Measurements from ENCODE around the gene PARD3B.

- TF ChIP-seq, protein P1, sequence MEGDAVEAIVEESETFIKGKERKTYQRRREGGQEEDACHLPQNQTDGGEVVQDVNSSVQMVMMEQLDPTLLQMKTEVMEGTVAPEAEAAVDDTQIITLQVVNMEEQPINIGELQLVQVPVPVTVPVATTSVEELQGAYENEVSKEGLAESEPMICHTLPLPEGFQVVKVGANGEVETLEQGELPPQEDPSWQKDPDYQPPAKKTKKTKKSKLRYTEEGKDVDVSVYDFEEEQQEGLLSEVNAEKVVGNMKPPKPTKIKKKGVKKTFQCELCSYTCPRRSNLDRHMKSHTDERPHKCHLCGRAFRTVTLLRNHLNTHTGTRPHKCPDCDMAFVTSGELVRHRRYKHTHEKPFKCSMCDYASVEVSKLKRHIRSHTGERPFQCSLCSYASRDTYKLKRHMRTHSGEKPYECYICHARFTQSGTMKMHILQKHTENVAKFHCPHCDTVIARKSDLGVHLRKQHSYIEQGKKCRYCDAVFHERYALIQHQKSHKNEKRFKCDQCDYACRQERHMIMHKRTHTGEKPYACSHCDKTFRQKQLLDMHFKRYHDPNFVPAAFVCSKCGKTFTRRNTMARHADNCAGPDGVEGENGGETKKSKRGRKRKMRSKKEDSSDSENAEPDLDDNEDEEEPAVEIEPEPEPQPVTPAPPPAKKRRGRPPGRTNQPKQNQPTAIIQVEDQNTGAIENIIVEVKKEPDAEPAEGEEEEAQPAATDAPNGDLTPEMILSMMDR (IDR thresholded peaks at IDR 0.05) = no peak
- no peak for TF ChIP-seq POLR2AphosphoS5 (IDR thresholded peaks at IDR 0.05)
Measured at GRCh38 chr2:205465791-205466190, 920.5 kb downstream of the PARD3B start.

All from sigmoid colon (tissue), 4 donors.